ENCODE data around the gene NRSN2.

DNA sequence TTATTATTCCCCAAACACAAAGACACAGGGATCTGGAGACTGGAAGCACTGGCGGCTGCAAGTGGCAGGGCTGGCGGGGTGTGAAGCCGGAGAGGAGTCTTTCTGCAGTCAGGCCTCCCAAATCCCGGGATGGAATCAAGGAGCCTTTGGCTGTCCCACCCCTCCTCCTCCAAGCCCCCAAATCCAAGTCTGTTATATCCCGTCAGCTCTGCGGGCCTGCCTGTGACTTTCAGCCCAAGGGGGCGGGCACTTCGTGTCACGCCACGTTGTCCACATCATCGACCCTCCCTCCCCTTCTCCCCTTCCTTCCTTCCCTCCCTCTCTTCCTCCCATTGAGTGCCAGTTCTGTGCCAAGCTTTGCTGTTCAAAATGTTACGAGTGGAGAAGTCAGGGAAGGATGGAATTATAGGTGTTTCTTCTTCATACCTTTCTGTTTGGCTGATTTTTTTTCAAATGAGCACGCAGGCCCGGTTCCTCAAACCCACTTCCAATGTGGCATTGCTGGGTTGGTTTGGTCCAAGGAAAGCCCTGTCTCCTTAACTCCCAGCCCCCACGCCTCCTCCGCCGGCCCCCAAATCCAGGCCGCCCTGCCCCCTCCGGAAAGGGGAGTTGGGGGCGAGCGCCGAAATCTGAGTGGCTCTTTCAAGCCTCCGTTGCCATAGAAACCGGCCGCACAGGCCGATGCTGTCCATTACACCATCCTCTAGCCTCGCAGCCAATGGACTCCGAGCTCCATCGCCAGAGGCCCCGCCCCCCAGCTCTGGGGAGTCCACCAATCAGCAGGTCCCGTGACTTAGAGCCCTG lies 36.9 kb upstream of the NRSN2 start:
- TF ChIP-seq, protein P1, sequence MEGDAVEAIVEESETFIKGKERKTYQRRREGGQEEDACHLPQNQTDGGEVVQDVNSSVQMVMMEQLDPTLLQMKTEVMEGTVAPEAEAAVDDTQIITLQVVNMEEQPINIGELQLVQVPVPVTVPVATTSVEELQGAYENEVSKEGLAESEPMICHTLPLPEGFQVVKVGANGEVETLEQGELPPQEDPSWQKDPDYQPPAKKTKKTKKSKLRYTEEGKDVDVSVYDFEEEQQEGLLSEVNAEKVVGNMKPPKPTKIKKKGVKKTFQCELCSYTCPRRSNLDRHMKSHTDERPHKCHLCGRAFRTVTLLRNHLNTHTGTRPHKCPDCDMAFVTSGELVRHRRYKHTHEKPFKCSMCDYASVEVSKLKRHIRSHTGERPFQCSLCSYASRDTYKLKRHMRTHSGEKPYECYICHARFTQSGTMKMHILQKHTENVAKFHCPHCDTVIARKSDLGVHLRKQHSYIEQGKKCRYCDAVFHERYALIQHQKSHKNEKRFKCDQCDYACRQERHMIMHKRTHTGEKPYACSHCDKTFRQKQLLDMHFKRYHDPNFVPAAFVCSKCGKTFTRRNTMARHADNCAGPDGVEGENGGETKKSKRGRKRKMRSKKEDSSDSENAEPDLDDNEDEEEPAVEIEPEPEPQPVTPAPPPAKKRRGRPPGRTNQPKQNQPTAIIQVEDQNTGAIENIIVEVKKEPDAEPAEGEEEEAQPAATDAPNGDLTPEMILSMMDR (IDR thresholded peaks at IDR 0.05), result no peak
- TF ChIP-seq EZH2 (IDR thresholded peaks at IDR 0.05; ENCODE audit: borderline replicate concordance, insufficient read depth, low read depth, low read length, poor library complexity, severe bottlenecking), result no peak
